Measurements from ENCODE around the gene ZC3HAV1. TPM values are rescaled to one million over a fixed set of nuclear protein-coding genes. Genes with fewer than 3 reads are reported as not detected.
"Not testable (repeated sequence)": the region's sequence is repeated elsewhere in the genome, so short reads cannot be mapped to it uniquely, and the experiment has no call there.

The ZC3HAV1 gene
- total and polyA plus RNA-seq, 10 of the 15 experiments (the other 5 are each of a cell fraction or from before 2014, with no cell fraction given) = 18.5 to 55.3 (median 44.7) TPM

GRCh38 chr7:139106959-139107358 is 2.6 kb downstream of the ZC3HAV1 start:
- H3K27ac ChIP-seq (ENCODE audit: control insufficient read depth, insufficient read depth) = peak overlapping the region; percentile 94
- in situ Hi-C loops (cut with MboI) = no loop called here
- H3K36me3 ChIP-seq (ENCODE audit: control insufficient read depth in 2 of 2, insufficient read depth in 2 of 2, low read length in 1 of 2) = no peaks in the 10 kb centered on the region
- DNase-seq (ENCODE audit: low read depth, low spot score) (no peak), FAIRE-seq (no peak), ATAC-seq (no peak)
- no peaks in the 10 kb centered on the region; the same call in 1 of the 2 replicates for H4K20me1 ChIP-seq (ENCODE audit: control insufficient read depth, insufficient read depth)
- ChIA-PET RAD21 (ENCODE audit: unreplicated experiment) (no interaction called here), POLR2A (interaction anchor here (2.8 kb wide), 1 partner anchor 12 kb away, joined by 17 read pairs; no protein-coding TSS in a partner anchor), CTCF (interaction anchor here (1.5 to 2.0 kb wide), 2 partner anchors 20 to 32 kb away, joined by 5 read pairs; no protein-coding TSS in a partner anchor), SMC1A (ENCODE audit: uncharacterized antibody, unreplicated experiment) (interaction anchor here (1.0 kb wide), 1 partner anchor 15 kb away, joined by 3 read pairs; no protein-coding TSS in a partner anchor)
- H2AFZ ChIP-seq (ENCODE audit: control insufficient read depth, low read depth, low read length) = no peak overlapping the region; the same call in 1 of the 2 replicates
- no TSS peak for BruUV-seq (replicated peaks)
- H3K79me2 ChIP-seq (ENCODE audit: control insufficient read depth, insufficient read depth, low read length) = peaks cover 80% of the 10 kb centered on the region
- H3K4me3 ChIP-seq = peak overlapping the region; percentile 99
- H3K27me3 ChIP-seq (replicated peaks in 1 of 2; ENCODE audit: control insufficient read depth in 2 of 2, insufficient read depth in 2 of 2, low read length in 1 of 2) = no peaks in the 10 kb centered on the region
- TF ChIP-seq HSF1 (IDR thresholded peaks at IDR 0.05; ENCODE audit: low read depth, low read length) (peak; percentile 99), HCFC1 (IDR thresholded peaks at IDR 0.05; ENCODE audit: low read length) (no peak), KAT2A (conservative IDR thresholded peaks at IDR 0.05; ENCODE audit: control insufficient read depth, low read depth, low read length) (no peak), EP300 (IDR thresholded peaks at IDR 0.05; ENCODE audit: borderline replicate concordance in 1 of 2, control insufficient read depth in 1 of 2, low read depth in 2 of 2, low read length in 2 of 2) (peak in 1 of 2 experiments; percentile 82; a peak in 1 of 4 replicates)
- peak overlapping the region; percentile 60 for H3K4me2 ChIP-seq (ENCODE audit: control insufficient read depth, insufficient read depth)
- no peaks in the 10 kb centered on the region; the same call in 2 of the 3 replicates for H3K9me3 ChIP-seq (replicated peaks; ENCODE audit: control insufficient read depth, insufficient read depth, low read length)
- peaks cover 10% of the 10 kb centered on the region; the same call in 1 of the 2 replicates for H3K4me1 ChIP-seq (ENCODE audit: control insufficient read depth, insufficient read depth, low read length)
- H3K9ac ChIP-seq (ENCODE audit: control insufficient read depth, insufficient read depth, low read length) = peak overlapping the region; percentile 84
- 0% methylated on average over 2 of the region's 2 CpGs for WGBS (ENCODE audit: insufficient coverage, insufficient replicate concordance, low lambda C conversion rate, missing lambda C conversion rate)
- intact Hi-C loops (cut with micrococcal nuclease; ENCODE audit: unreplicated experiment) = loop anchor here (5.0 kb wide), 2 partner anchors 255 to 385 kb away; no protein-coding TSS in a partner anchor

- ChIA-PET SMC1A (ENCODE audit: uncharacterized antibody, unreplicated experiment) (interaction anchor here (1.0 kb wide), 1 partner anchor 11 kb away, joined by 5 read pairs; no protein-coding TSS in a partner anchor), POLR2A (interaction anchor here (2.8 kb wide), 1 partner anchor 11 kb away, joined by 17 read pairs; no protein-coding TSS in a partner anchor), CTCF (interaction anchor here (2.0 kb wide), 1 partner anchor 31 kb away, joined by 5 read pairs; no protein-coding TSS in a partner anchor)
- H3K36me3 ChIP-seq (ENCODE audit: control insufficient read depth in 2 of 2, insufficient read depth in 2 of 2, low read length in 1 of 2); DNase-seq (ENCODE audit: low read depth, low spot score); H3K4me1 ChIP-seq (ENCODE audit: control insufficient read depth, insufficient read depth, low read length); FAIRE-seq; H3K9me3 ChIP-seq (replicated peaks; ENCODE audit: control insufficient read depth, insufficient read depth, low read length); in situ Hi-C loops (cut with MboI); H3K27me3 ChIP-seq (replicated peaks in 1 of 2; ENCODE audit: control insufficient read depth in 2 of 2, insufficient read depth in 2 of 2, low read length in 1 of 2); ATAC-seq; RAD21 ChIA-PET (ENCODE audit: unreplicated experiment); H2AFZ ChIP-seq (ENCODE audit: control insufficient read depth, low read depth, low read length); H4K20me1 ChIP-seq (ENCODE audit: control insufficient read depth, insufficient read depth); BruUV-seq (replicated peaks): not testable (repeated sequence)
- intact Hi-C loops (cut with micrococcal nuclease; ENCODE audit: unreplicated experiment) = loop anchor here (5.0 kb wide), 2 partner anchors 256 to 386 kb away; no protein-coding TSS in a partner anchor
- Histone ChIP-seq H3K27ac (ENCODE audit: control insufficient read depth, insufficient read depth) (peak overlapping the region; percentile 94), H3K4me3 (peak overlapping the region; percentile 99), H3K4me2 (ENCODE audit: control insufficient read depth, insufficient read depth) (peak overlapping the region; percentile 40), H3K9ac (ENCODE audit: control insufficient read depth, insufficient read depth, low read length) (peak overlapping the region; percentile 84), H3K79me2 (ENCODE audit: control insufficient read depth, insufficient read depth, low read length) (peaks cover 82% of the 10 kb centered on the region)
- WGBS (ENCODE audit: insufficient coverage, insufficient replicate concordance, low lambda C conversion rate, missing lambda C conversion rate) = 9% methylated on average over 7 of the region's 7 CpGs
Observed at GRCh38 chr7:139106227-139106626, 3.3 kb downstream of the ZC3HAV1 start.

Data from GM12878 (cell line).